NT2/D1 (cell line): Measurements from ENCODE around the gene PSME4.

Experiments
- SUZ12 ChIP-seq: IDR thresholded peaks from 2 replicates; pipeline ENCODE4 v1.6.1; 2011; ENCODE audit not compliant: insufficient read length, insufficient read depth; ENCODE audit errors: extremely low read depth
- YY1 ChIP-seq: IDR thresholded peaks from 2 replicates; pipeline ENCODE4 v1.6.1; 2011; ENCODE audit not compliant: insufficient read length, insufficient read depth
- ZNF274 ChIP-seq: IDR thresholded peaks from 2 replicates; pipeline ENCODE4 v1.6.1; 2011; ENCODE audit warnings: mild to moderate bottlenecking, low read depth, low read length

DNA sequence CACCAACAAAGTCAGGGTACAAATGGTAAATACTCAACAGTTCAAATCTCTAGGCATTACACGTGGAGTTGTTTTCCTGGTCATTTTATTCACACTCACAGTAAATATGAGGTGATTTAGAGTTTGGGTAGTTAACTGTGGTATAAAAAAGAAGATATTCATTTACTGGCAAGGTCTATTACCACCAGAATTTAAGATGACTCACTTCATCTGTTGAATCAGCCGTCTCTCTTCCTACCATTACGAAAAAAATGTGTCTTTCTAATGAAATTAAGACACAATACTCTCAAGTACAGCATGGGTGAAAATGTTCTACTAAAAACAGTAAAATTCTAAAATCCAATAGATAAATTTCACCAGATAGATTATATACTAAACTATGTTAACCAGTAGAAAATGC lies 90.0 kb downstream of the PSME4 start:
- TF ChIP-seq YY1 (no peak), ZNF274 (no peak), SUZ12 (no peak)
